Measurements from ENCODE around the gene ZNF497. TPM values are rescaled to one million over a fixed set of nuclear protein-coding genes. Genes with fewer than 3 reads are reported as not detected.
A peak's percentile ranks its signal among the peaks of the same experiment; 100 is the strongest.

Gene ZNF497
- total RNA-seq, 6 experiments from 2014 or later = 0.73 to 3.1 (median 1.7) TPM

DNA sequence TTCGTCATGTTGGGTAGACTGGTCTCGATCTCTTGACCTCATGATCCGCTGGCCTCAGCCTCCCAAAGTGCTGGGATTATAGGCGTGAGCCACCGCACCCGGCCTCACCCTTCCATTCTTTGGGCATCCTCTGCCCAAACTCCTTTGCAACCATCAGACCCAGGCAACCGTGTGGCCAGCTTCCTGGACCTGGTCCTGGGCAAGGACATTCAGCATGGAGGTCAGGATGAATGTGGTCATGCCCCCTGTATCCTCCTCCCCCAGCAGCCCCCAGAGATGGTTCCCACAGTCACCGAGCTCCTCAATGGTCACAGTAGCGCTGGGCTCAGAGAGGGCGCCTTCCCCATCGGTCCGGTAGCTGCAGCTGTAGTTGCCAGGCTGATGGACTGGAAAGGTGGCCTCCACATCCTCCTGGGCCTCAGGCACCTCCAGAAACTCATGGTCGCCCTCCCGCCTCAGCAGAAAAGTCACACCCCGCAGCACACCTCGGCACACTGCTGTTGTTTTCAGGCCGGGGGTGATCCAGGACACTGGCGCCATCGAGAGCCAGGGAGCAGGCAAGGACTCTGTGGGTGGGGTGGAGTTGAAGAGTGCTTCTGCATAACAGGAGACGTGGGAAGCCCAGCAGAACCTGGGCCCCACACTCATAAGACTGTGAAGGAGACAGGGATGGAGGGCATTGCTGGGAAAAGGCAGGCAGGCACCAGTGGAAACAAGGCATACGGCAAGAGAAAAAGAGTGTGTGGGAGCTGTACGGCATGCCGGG, 10.4 kb downstream of the ZNF497 start:
- TF ChIP-seq POLR2A (IDR thresholded peaks at IDR 0.05) (no peak), CTCF (IDR thresholded peaks at IDR 0.05) (no peak)
- peak overlapping the region; percentile 69 to 83 (median 69) for H3K4me3 ChIP-seq
- peak overlapping the region; percentile 41 to 72 (median 44) for H3K27ac ChIP-seq
- WGBS (ENCODE audit: insufficient coverage, low coverage, low lambda C conversion rate, missing lambda C conversion rate) = 37% methylated on average over 17 of the region's 23 CpGs
- DNase-seq (peak in 1 of 3 donors; percentile 19), ATAC-seq (peak in 1 of 4 donors; percentile 5)
- H3K27me3 ChIP-seq = no peaks in the 10 kb centered on the region
- H3K4me1 ChIP-seq = peaks cover 2 to 59% (median 24%) of the 10 kb centered on the region in 4 donors
- H3K9me3 ChIP-seq = no peaks in the 10 kb centered on the region
- peaks cover 0 to 9% (median 0%) of the 10 kb centered on the region in 4 donors for H3K36me3 ChIP-seq
- intact Hi-C loops (cut with DNase I) = no loop called here

GRCh38 chr19:58351558-58351878, 11.0 kb downstream of the ZNF497 start:
- Histone ChIP-seq H3K9me3 (no peaks in the 10 kb centered on the region), H3K4me3 (peak overlapping the region; percentile 69 to 83 (median 69)), H3K27me3 (no peaks in the 10 kb centered on the region), H3K36me3 (peaks cover 0 to 9% (median 0%) of the 10 kb centered on the region in 4 donors), H3K4me1 (peaks cover 2 to 59% (median 24%) of the 10 kb centered on the region in 4 donors), H3K27ac (peak overlapping the region in 1 of 3 donors; percentile 72)
- ATAC-seq (peak; percentile 3 to 24 (median 18)), DNase-seq (peak in 1 of 3 donors; percentile 65)
- no peak for TF ChIP-seq CTCF (IDR thresholded peaks at IDR 0.05)
- no peak for TF ChIP-seq POLR2A (IDR thresholded peaks at IDR 0.05)
- intact Hi-C loops (cut with DNase I) = no loop called here
- WGBS (ENCODE audit: insufficient coverage, low coverage, low lambda C conversion rate, missing lambda C conversion rate) = 40% methylated on average over 3 of the region's 9 CpGs

DNA sequence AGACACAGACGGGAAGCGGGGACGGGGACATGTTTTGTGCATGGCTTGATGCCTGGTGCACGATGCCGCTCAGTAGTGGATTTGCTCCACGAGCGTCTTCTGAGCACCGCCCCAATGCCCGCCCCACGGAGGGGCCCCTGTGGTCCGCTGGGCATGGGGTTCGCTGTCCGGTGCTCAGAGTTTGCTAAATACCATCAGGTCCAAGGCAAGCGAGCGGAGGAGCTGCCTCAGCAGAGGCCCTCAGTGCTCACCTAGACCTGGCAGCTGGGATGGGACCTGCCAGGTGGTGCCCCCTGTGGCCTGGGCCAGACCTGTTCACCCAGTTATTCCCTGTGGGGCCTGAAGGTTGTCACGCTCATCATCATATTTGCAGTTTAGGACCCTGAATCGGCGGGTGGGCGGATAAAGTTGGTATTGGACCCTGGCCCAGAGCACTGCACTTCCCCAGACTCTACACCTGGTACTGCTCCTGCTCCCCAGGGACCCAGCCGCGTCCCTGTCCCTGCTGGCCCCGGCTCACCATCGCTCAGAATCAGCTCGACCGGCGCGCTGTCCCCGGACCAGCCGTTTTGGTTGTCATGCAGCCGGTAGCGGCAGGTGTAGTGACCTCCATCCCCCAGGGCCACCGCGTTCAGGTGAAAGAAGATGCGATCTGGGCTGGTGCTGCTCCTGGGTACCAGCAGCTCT, 11.5 kb downstream of the ZNF497 start:
- TF ChIP-seq CTCF (IDR thresholded peaks at IDR 0.05) (no peak), POLR2A (IDR thresholded peaks at IDR 0.05) (no peak)
- Histone ChIP-seq H3K4me1 (peaks cover 2 to 59% (median 23%) of the 10 kb centered on the region in 4 donors), H3K27ac (peak overlapping the region in 1 of 3 donors; percentile 72), H3K36me3 (peaks cover 0 to 9% (median 0%) of the 10 kb centered on the region in 4 donors), H3K27me3 (no peaks in the 10 kb centered on the region), H3K9me3 (no peaks in the 10 kb centered on the region), H3K4me3 (peak overlapping the region; percentile 69 to 83 (median 69))
- intact Hi-C loops (cut with DNase I) = no loop called here
- DNase-seq (no peak), ATAC-seq (peak; percentile 3 to 20 (median 6))
- 29% methylated on average over 4 of the region's 34 CpGs for WGBS (ENCODE audit: insufficient coverage, low coverage, low lambda C conversion rate, missing lambda C conversion rate)

DNA sequence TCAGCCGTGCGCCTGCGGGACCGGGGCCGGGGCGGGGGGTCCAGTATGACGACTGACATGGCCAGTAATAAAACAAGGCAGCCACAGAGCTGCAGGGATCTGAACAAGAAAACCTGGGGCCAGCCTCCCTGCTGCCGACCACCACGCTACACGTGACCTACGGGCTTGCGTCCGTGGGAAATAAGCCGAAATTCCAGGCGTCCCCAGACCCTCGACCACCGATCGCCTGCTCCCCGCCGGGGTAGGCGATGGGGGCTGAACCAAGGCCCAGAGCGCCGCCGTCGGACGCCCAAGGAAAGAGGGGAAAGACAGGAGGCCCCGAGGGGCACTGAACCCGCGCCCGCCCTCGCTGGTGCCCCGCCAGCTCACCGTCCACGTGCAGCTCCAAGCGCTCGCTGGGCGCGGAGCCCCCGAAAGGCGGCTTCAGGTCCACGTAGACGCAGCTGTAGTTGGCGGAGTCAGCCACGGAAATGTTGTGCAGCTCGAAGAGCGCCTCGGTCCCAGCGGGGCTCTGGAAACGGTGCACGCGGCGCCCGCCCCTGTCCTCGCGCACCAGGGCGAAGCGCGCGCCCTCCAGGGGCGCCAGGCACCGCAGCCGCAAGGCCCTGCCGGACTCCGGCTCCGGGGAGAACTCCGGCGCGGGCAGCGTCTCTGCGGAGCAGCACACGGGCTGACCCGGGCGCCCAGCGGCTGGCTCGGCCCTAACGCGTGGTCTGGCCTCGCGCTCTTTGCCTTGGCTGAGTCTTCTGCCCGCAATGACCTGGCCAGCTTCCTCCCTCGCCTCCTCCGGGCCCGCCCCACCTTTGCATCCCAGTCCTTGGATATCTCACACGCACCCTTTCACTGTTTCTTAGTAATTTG, 12.3 kb downstream of the ZNF497 start:
- H3K9me3 ChIP-seq = no peaks in the 10 kb centered on the region
- peaks cover 2 to 53% (median 19%) of the 10 kb centered on the region in 4 donors for H3K4me1 ChIP-seq
- DNase-seq = peak in 1 of 3 donors; percentile 68
- peak overlapping the region; percentile 69 to 83 (median 69) for H3K4me3 ChIP-seq
- H3K36me3 ChIP-seq = peaks cover 0 to 9% (median 0%) of the 10 kb centered on the region in 4 donors
- no peaks in the 10 kb centered on the region for H3K27me3 ChIP-seq
- intact Hi-C loops (cut with DNase I) = no loop called here
- ATAC-seq = peak; percentile 12 to 61 (median 36)
- WGBS (ENCODE audit: insufficient coverage, low coverage, low lambda C conversion rate, missing lambda C conversion rate) = 11% methylated on average over 23 of the region's 84 CpGs
- peak overlapping the region in 2 of 3 donors; percentile 44 to 72 for H3K27ac ChIP-seq
- TF ChIP-seq CTCF (IDR thresholded peaks at IDR 0.05) (peak in 1 of 4 donors; percentile 19), POLR2A (IDR thresholded peaks at IDR 0.05) (no peak)

Data from right lobe of liver (tissue), 6 donors.